A549 treated with AZD2906 at 1 μM for 4 hours (cell line): ENCODE data around the gene OVCA2. TPM values are rescaled to one million over a fixed set of nuclear protein-coding genes. Genes with fewer than 3 reads are reported as not detected.

Experiments used
- total RNA-seq: library from RNA; stranded (reverse); fragments of 200-300 nt; extraction: Qiagen RNA extraction; gene quantifications from 5 replicates; pipeline ENCODE4 v1.2.3, GENCODE V29; 2022

OVCA2 gene
- 59.4 to 84.9 TPM (median 75.7 TPM) in 5 replicates for total RNA-seq

DNA sequence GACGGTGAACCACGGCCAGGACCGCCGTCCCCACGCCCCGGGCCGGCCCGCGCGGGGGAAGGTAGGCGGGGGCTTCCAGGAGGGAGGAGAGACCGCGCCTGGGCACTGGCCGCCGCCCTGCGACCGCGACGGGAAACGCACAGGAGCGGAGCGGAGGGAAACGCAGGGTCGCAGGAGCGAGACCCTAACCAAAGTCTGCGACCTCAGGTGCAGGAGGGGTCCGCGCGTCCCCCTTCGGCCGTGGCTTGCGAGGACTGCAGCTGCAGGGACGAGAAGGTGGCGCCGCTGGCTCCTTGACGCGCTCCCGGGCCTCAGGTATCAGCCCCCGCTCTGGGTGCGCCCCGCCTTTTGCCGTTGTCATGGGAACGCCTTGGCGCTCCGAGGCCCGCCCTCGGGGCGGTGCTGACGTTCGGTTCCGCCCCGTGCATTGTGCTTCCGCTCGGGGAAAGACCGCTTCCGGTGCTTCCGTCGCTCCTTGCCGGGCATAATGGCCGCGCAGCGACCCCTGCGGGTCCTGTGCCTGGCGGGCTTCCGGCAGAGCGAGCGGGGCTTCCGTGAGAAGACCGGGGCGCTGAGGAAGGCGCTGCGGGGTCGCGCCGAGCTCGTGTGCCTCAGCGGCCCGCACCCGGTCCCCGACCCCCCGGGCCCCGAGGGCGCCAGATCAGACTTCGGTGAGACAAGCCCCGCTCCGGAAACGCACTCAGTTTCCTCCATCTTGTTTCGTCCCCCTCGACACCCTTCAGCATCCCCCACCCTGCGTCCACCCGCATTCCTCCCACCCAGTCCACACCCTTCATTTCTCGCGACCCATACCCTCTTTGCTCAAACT lies at the start of gene OVCA2:
TSS of gene OVCA2 (plus strand) at position 462 of the 829 bp plus-strand sequence. CDS start at position 488, 26 bp downstream.

DNA sequence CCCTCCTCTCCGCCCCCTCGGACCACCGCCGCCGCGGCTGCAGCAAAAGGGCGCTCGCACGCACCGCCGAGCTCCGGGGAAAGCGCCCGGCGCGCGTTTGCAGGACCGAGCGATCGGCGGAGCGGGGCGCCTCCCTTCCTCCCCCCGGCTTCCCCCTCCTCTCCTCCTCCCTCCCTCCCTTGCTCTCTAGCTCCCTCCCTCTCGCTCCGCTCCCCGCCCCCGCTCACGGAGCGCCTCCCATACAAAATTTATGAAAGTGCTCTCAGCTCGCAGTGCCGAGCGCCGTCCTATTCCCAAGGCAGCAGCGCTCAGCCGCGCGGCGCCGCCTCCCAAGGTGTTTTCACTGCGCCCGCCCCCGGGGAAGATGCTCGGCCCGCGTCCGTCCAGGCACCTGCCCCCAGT lies 16.6 kb upstream of the OVCA2 start, which contains the start of gene RTN4RL1:
TSS of gene RTN4RL1 (minus strand) at position 115 of the 402 bp plus-strand sequence. CDS start 469 bp downstream, outside the sequence.

DNA sequence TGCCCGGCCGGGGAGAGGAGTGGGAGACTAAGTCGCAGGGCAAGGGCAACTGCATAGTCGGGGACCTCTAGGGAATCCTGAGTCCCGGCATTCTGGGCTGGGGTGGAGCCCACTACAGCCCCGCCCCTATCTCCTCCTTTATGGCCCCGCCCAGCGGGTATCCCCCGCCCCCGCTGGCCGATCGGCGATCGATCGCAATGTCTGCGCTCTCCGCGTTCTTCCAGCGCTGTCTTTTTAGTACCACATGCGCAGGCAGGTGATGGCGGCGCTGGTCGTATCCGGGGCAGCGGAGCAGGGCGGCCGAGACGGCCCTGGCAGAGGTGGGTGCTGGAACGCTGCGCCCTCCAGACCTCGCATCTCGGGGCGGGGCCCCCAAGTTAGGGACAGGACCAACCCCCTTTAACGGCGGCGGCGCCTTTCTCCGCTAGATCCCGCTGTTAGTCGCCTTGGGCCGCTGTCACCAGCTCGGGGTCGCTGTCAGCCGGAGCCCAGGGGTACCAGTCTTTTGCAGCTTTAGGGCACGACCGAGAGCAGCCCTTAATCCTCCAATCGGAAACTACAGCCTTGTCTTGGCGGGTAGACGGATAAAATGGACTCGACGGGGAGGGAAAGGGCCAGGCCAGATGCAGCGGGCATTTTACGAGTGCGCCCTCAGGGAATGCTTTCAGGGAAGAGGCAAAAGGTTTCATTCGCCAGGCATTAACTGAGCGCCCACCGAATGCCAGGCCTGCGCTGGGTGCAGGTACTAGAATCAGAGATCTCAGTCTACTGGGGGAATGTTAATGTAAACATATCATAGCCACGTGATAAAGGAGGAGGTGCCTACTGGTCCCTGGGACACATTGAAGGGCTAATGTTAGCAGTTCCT lies 11.7 kb upstream of the OVCA2 start, which contains the start of gene DPH1:
TSS of gene DPH1 (plus strand) at position 243 of the 868 bp plus-strand sequence. CDS start at position 260, 17 bp downstream.

DNA sequence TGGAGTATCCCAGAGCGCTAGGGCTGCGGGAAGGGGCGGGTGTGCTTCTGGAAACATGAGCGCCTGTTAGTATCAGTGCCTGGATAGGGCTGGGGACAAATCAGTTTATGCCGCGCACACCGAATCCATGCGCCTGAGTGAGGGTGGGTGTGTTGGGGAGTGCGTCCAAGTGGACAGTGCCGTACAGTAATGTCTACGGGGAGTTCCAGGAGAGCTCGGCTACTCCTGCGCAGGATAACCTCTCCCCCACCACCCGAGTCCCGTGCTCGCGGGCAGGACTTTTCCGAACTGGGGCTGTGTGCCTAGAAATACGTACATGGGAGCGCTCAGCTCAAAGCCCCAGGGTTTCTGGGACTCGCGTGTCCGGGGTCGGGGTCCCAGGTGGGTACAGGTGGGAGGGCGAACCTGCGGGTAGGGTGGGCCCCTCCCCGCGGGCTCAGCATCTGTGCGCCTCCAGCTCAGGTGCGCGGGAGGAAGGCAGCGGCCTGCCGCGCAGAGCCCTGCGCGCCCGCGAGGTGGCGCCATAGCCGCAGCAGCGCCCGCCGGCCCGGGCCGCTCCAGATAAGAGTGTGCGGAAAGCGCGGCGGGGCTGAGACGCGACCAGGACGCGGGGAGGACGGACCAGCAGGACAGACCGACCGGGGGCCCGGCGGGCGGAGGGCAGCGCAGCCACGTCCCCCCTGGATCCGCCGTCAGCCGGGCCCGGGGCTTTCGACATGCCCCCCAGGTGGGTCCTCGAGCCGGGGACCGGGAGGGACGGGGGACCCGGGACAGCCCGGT lies 12.9 kb downstream of the OVCA2 start, which contains the start of gene HIC1:
TSS of gene HIC1 (plus strand) at position 592 of the 780 bp plus-strand sequence. CDS start 1,588 bp downstream, outside the sequence.

Other genes starting within 250 kb of the OVCA2 start
- 8.4 to 9.8 TPM (median 9.1 TPM) in 5 replicates for gene SMYD4, start 212.1 kb upstream of the OVCA2 start, total RNA-seq
- 56.9 to 77.7 TPM (median 69.1 TPM) in 5 replicates for gene RPA1, start 212.0 kb upstream of the OVCA2 start, total RNA-seq
- 13.8 to 19.9 TPM (median 16.7 TPM) in 5 replicates for gene RTN4RL1, start 16.7 kb upstream of the OVCA2 start, total RNA-seq
- 40.2 to 46.9 TPM (median 45.0 TPM) in 5 replicates for gene DPH1, start 11.9 kb upstream of the OVCA2 start, total RNA-seq
- gene HIC1, start 13.1 kb downstream of the OVCA2 start, total RNA-seq = 0.64 to 1.8 TPM (median 1.5 TPM) in 5 replicates